GM12874 (cell line): ENCODE measurements around the gene SAA1.

Experiments
- CTCF ChIP-seq: IDR thresholded peaks from 2 replicates; pipeline ENCODE4 v1.5.1; 2011; ENCODE audit warnings: low read depth, mild to moderate bottlenecking, control low read depth, low read length, moderate library complexity; ENCODE audit not compliant: insufficient read depth

The SAA1 gene

GRCh38 chr11:18265949-18266348, at the start of gene SAA1:
TSS of gene SAA1 (plus strand) at chr11:18266264. CDS start at chr11:18266888, 624 bp downstream.
- TF ChIP-seq CTCF, result no peak

GRCh38 chr11:18221274-18221876, 44.7 kb upstream of the SAA1 start:
- no peak for TF ChIP-seq CTCF

GRCh38 chr11:18222814-18223421, 43.1 kb upstream of the SAA1 start:
- TF ChIP-seq CTCF, result no peak

GRCh38 chr11:18223591-18224387, 42.3 kb upstream of the SAA1 start:
- no peak for TF ChIP-seq CTCF

- no peak for TF ChIP-seq CTCF
Measured at GRCh38 chr11:18225913-18226312, 40.2 kb upstream of the SAA1 start.

GRCh38 chr11:18229501-18229900, 36.6 kb upstream of the SAA1 start:
- TF ChIP-seq CTCF, result no peak

- no peak for TF ChIP-seq CTCF
Measured at GRCh38 chr11:18230859-18231258, 35.2 kb upstream of the SAA1 start.
